Stimulated activated CD4-positive, alpha-beta T cell treated with anti-CD3 and anti-CD28 coated beads, Interleukin-12 subunit alpha, Interleukin-12 subunit beta, amount 100 ng/mL, for 48 hours (primary cell): Measurements from ENCODE around the gene MRPL18.

Experiments used
- DNase-seq, 3 donors: peaks; one replicate each; pipeline ENCODE4 v3.0.0-alpha.2; 2020; ENCODE audit warnings: low read depth in 2 of 3, low spot score in 1 of 3

Gene MRPL18

GRCh38 chr6:159838020-159838744 is 47.9 kb downstream of the MRPL18 start:
- DNase-seq: no peak

GRCh38 chr6:159842035-159842434 is 51.8 kb downstream of the MRPL18 start:
- no peak for DNase-seq

- DNase-seq: no peak
Measured at GRCh38 chr6:159844737-159845645, 54.7 kb downstream of the MRPL18 start.
